RKO (cell line): ENCODE data around the gene TRIM25.

ENCODE experiments used
- DNase-seq: peaks from one replicate; pipeline ENCODE4 v3.0.0-alpha.2; 2016; ENCODE audit warnings: low spot score

The TRIM25 gene

GRCh38 chr17:56866496-56866895 is 47.4 kb downstream of the TRIM25 start:
- DNase-seq: no peak

DNA sequence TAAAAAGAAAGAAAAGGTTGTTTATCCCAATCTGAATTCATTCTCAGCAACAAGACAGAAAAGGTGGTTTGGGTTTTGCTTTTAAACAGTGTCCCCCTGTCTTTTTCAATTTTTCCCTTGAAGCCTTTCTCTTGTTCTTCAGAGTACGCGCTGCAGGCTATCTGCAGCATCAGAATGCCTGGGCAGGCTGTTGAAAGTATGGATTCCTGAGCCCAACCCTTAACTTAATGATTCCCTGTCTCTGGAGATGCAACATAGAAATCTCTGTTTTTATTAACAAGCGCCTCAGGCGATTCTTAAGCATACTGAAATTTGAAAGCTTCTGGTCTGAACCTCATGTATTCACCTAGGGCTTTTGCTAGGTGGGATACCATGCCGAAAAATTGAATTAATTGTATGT is 47.8 kb downstream of the TRIM25 start:
- DNase-seq: no peak

GRCh38 chr17:56863974-56864373 is 49.9 kb downstream of the TRIM25 start:
- no peak for DNase-seq

- DNase-seq: no peak
Measured at GRCh38 chr17:56861899-56862298, 52.0 kb downstream of the TRIM25 start.

- DNase-seq: no peak
Measured at GRCh38 chr17:56851008-56851407, 62.8 kb downstream of the TRIM25 start.

- no peak for DNase-seq
Measured at GRCh38 chr17:56850591-56850990, 63.3 kb downstream of the TRIM25 start.

DNA sequence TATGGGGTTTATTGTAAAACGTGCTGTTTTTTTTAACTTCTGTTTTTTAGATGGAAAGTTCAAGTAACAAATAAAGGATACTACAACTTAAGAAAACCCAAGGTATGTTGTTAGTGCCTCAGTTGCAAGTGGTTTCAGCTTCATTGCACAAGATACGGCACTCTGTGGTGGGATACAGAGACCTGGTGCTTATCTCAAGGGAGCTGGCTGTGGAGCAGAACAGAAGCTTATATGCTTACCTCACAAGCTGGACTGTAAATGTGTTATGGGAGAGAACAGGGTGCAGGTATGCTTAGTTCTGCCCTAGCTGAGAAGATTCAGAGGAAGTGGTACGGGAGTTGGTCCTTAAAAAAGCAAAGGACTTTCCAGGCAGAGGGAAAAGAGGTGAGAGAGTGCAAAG is 64.7 kb downstream of the TRIM25 start:
- no peak for DNase-seq

- no peak for DNase-seq
Measured at GRCh38 chr17:56847106-56847505, 66.7 kb downstream of the TRIM25 start.

- no peak for DNase-seq
Measured at GRCh38 chr17:56845934-56846333, 67.9 kb downstream of the TRIM25 start.

GRCh38 chr17:56842577-56842976 is 71.3 kb downstream of the TRIM25 start:
- DNase-seq: no peak

GRCh38 chr17:56838687-56839086 is 75.2 kb downstream of the TRIM25 start:
- DNase-seq: no peak
